Measurements from ENCODE around the gene TFR2. TPM values are rescaled to one million over a fixed set of nuclear protein-coding genes. Genes with fewer than 3 reads are reported as not detected.
A peak's percentile ranks its signal among the peaks of the same experiment; 100 is the strongest.

The TFR2 gene
- total and polyA plus RNA-seq, 9 of the 15 experiments (the other 6 are each of a cell fraction or from before 2014, with no cell fraction given) = 3.8 to 123 (median 51.1) TPM

DNA sequence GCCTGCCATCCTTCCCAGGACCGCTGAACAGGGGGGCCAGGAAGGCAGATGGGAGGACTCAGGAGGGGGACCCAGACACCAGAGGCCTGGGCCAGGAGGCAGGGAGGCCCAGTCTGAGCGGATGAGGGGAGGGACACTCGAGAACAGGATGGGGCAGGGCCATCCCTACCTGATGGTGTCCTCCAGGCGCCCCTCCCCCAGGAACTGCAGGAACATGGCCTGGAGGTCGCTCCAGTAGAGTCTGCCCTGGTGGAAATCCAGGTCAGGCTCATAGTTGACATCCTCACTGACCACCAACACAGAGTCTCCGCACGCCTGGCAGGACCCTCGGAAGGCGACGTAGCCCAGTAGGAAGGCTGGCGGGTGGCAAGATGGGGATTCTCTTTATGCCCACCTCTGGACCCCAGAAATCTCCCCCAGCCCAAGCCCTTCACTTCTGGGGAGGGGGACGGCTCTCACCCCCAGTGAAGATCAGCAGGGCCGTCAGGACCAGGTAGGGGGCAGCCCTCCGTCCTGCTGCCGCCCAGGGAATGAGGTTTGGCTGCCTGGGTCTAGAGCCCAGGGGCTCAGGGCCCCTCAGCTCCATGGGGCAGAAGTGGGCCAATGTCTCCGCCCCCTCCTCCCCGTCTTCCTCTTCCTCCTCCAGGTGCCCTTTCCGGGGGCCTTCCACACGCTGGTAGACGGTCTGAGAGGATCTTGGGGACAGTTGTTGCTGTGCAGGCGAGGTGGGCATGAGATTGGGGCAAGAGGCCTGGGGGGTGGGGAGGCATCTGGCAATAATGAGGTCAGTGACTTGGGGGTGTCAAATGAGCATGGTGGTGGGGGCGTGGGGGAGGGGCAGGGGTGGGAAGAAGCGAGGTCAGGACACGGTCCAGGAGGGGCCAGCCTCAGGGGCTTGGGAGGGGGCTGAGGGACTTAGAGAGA lies 573 bp downstream of the TFR2 start:
- ATAC-seq = peak; percentile 61
- peak; percentile 29 for FAIRE-seq
- H3K4me3 ChIP-seq = peak overlapping the region; percentile 55
- H3K36me3 ChIP-seq (ENCODE audit: control insufficient read depth, insufficient read depth, low read length) = peaks cover 15% of the 10 kb centered on the region
- under 1% methylated on average over 22 of the region's 24 CpGs for WGBS (ENCODE audit: insufficient coverage, low coverage, missing lambda C conversion rate)
- POLR2A ChIA-PET = interaction anchor here (0.8 to 2.7 kb wide), 3 partner anchors 11 to 40 kb away, joined by 3 to 22 read pairs (median 6); no protein-coding TSS in a partner anchor
- no peaks in the 10 kb centered on the region for H3K9me3 ChIP-seq (replicated peaks; ENCODE audit: control insufficient read depth, insufficient read depth, low read depth, low read length)
- no peaks in the 10 kb centered on the region for H4K20me1 ChIP-seq (replicated peaks; ENCODE audit: control insufficient read depth, insufficient read depth, low read length)
- H3K79me2 ChIP-seq (ENCODE audit: control insufficient read depth, insufficient read depth, low read length) = peaks cover 57% of the 10 kb centered on the region
- H2AFZ ChIP-seq (ENCODE audit: low read depth, low read length) = peak overlapping the region; percentile 44
- intact Hi-C loops (cut with micrococcal nuclease) (loop anchor here (1.0 to 5.0 kb wide), 2 partner anchors 33 to 52 kb away; partner anchors contain the start of genes GIGYF1 and GNB2), in situ Hi-C loops (cut with MboI) (no loop called here)
- no peaks in the 10 kb centered on the region for H3K9me1 ChIP-seq (ENCODE audit: control insufficient read depth, insufficient read depth, low read length)
- H3K27me3 ChIP-seq (ENCODE audit: control insufficient read depth in 2 of 2, insufficient read depth in 2 of 2, low read length in 2 of 2) = no peaks in the 10 kb centered on the region
- BruUV-seq (replicated peaks) = no TSS peak
- H3K4me1 ChIP-seq (replicated peaks in 1 of 2; ENCODE audit: control insufficient read depth in 2 of 2, insufficient read depth in 2 of 2, low read length in 2 of 2) = peaks cover 25 to 41% of the 10 kb centered on the region in 2 experiments
- H3K27ac ChIP-seq (ENCODE audit: extremely low read depth, low read depth, low read length) = peak overlapping the region; percentile 98
- CTCF ChIA-PET (ENCODE audit: low intra/inter-chr PET ratio) = no interaction called here
- peak; percentile 76 to 88 (median 86) for DNase-seq (ENCODE audit: extremely low read depth in 1 of 4, low spot score in 3 of 4)
- peak overlapping the region; percentile 92 to 94 for H3K9ac ChIP-seq (ENCODE audit: insufficient read depth in 1 of 2, low read depth in 2 of 2, low read length in 2 of 2)
- peak overlapping the region; percentile 95 for H3K4me2 ChIP-seq (ENCODE audit: insufficient read depth, low read length)
- TF ChIP-seq RBBP5 (IDR thresholded peaks at IDR 0.05; ENCODE audit: borderline replicate concordance, insufficient read depth, low read length, poor library complexity, severe bottlenecking) (peak; percentile 34), TBP (optimal IDR thresholded peaks at IDR 0.05; ENCODE audit: low read depth, low read length) (peak; percentile 26), CTBP1 (IDR thresholded peaks at IDR 0.05; ENCODE audit: borderline replicate concordance) (peak; percentile 62), HMG20B (CRISPR knock-in tag; IDR thresholded peaks at IDR 0.05) (0 out of 2 replicates have a peak, but pooled peaks have one; percentile 19), ZNF77 (CRISPR knock-in tag; IDR thresholded peaks at IDR 0.05) (no peak), POLR2H (tag; IDR thresholded peaks at IDR 0.05; ENCODE audit: low read depth) (no peak), HDAC2 (IDR thresholded peaks at IDR 0.05) (peak; percentile 32; the same call in 1 of the 2 replicates), ZNF311 (CRISPR knock-in tag; IDR thresholded peaks at IDR 0.05) (0 out of 2 replicates have a peak, but pooled peaks have one; percentile 24), CREB1 (IDR thresholded peaks at IDR 0.05) (no peak), CREB1 (CRISPR knock-in tag; IDR thresholded peaks at IDR 0.05) (peak; percentile 15; the same call in 1 of the 2 replicates), KDM4B (IDR thresholded peaks at IDR 0.05; ENCODE audit: borderline replicate concordance in 2 of 2, low read depth in 1 of 2) (peak in 1 of 2 experiments; percentile 3; a peak in 1 of 4 replicates), SMC3 (conservative IDR thresholded peaks at IDR 0.05; ENCODE audit: insufficient read depth, low read depth, low read length) (no peak), CXXC5 (CRISPR knock-in tag; IDR thresholded peaks at IDR 0.05) (peak; percentile 6), KAT7 (CRISPR knock-in tag; IDR thresholded peaks at IDR 0.05; ENCODE audit: borderline replicate concordance) (peak; percentile 83; the same call in 1 of the 2 replicates), KAT8 (IDR thresholded peaks at IDR 0.05; ENCODE audit: low read depth) (no peak)
- TF ChIP-seq, protein P1, sequence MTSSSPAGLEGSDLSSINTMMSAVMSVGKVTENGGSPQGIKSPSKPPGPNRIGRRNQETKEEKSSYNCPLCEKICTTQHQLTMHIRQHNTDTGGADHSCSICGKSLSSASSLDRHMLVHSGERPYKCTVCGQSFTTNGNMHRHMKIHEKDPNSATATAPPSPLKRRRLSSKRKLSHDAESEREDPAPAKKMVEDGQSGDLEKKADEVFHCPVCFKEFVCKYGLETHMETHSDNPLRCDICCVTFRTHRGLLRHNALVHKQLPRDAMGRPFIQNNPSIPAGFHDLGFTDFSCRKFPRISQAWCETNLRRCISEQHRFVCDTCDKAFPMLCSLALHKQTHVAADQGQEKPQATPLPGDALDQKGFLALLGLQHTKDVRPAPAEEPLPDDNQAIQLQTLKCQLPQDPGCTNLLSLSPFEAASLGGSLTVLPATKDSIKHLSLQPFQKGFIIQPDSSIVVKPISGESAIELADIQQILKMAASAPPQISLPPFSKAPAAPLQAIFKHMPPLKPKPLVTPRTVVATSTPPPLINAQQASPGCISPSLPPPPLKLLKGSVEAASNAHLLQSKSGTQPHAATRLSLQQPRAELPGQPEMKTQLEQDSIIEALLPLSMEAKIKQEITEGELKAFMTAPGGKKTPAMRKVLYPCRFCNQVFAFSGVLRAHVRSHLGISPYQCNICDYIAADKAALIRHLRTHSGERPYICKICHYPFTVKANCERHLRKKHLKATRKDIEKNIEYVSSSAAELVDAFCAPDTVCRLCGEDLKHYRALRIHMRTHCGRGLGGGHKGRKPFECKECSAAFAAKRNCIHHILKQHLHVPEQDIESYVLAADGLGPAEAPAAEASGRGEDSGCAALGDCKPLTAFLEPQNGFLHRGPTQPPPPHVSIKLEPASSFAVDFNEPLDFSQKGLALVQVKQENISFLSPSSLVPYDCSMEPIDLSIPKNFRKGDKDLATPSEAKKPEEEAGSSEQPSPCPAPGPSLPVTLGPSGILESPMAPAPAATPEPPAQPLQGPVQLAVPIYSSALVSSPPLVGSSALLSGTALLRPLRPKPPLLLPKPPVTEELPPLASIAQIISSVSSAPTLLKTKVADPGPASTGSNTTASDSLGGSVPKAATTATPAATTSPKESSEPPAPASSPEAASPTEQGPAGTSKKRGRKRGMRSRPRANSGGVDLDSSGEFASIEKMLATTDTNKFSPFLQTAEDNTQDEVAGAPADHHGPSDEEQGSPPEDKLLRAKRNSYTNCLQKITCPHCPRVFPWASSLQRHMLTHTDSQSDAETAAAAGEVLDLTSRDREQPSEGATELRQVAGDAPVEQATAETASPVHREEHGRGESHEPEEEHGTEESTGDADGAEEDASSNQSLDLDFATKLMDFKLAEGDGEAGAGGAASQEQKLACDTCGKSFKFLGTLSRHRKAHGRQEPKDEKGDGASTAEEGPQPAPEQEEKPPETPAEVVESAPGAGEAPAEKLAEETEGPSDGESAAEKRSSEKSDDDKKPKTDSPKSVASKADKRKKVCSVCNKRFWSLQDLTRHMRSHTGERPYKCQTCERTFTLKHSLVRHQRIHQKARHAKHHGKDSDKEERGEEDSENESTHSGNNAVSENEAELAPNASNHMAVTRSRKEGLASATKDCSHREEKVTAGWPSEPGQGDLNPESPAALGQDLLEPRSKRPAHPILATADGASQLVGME (CRISPR knock-in tag; IDR thresholded peaks at IDR 0.05) = 0 out of 2 replicates have a peak, but pooled peaks have one; percentile 53

Measured in K562 (cell line).